H1 (cell line): ENCODE results near the gene RBM38.

Experiments
- ASH2L ChIP-seq: fragments of 200-600, 300-600 bp; sonication (generic); IDR thresholded peaks from one replicate; pipeline ENCODE4 v1.7.1; 2017; ENCODE audit warnings: low read length
- ATF3 ChIP-seq: IDR thresholded peaks from 2 replicates; pipeline ENCODE4 v1.6.1; 2011; ENCODE audit warnings: low read depth, mild to moderate bottlenecking, low read length; ENCODE audit not compliant: insufficient read depth
- CTCF ChIP-seq, 3 experiments: IDR thresholded peaks; 1 replicate in 2 of 3; 2 replicates in 1 of 3; pipeline versions ENCODE4 v1.5.1 to v1.6.1; 2011; ENCODE audit warnings: low read length in 3 of 3, mild to moderate bottlenecking in 3 of 3, inconsistent platforms in 2 of 3, low read depth in 1 of 3, moderate library complexity in 1 of 3; ENCODE audit not compliant: insufficient read depth in 1 of 3; ENCODE audit errors: control extremely low read depth in 1 of 3
- EP300 ChIP-seq, 2 experiments: IDR thresholded peaks; 1 replicate in 1 of 2; 2 replicates in 1 of 2; pipeline ENCODE4 v1.6.1; 2011 to 2012; ENCODE audit warnings: low read depth in 2 of 2, low read length in 2 of 2, mild to moderate bottlenecking in 2 of 2, borderline replicate concordance in 1 of 2, inconsistent platforms in 1 of 2, moderate library complexity in 1 of 2
- EZH2 ChIP-seq: fragments of 200-600 bp; sonication (generic); IDR thresholded peaks from 2 replicates; pipeline ENCODE4 v1.7.1; 2012; ENCODE audit warnings: low read depth, mild to moderate bottlenecking, moderate library complexity, low read length, inconsistent platforms; ENCODE audit not compliant: severe bottlenecking
- GABPA ChIP-seq: IDR thresholded peaks from 2 replicates; pipeline ENCODE4 v1.6.1; 2011; ENCODE audit warnings: mild to moderate bottlenecking, low read length, moderate library complexity, borderline replicate concordance; ENCODE audit not compliant: insufficient read depth
- HDAC2 ChIP-seq, 2 experiments: fragments of 300-600 bp in 1 of 2; sonication (generic) in 1 of 2; IDR thresholded peaks; 2 replicates each; pipeline ENCODE4 v1.6.1; 2011 to 2012; ENCODE audit warnings: low read depth in 2 of 2, low read length in 2 of 2, mild to moderate bottlenecking in 2 of 2, moderate library complexity in 2 of 2, borderline replicate concordance in 1 of 2, inconsistent platforms in 1 of 2
- MAFK ChIP-seq: IDR thresholded peaks from 2 replicates; pipeline ENCODE4 v1.6.1; 2012; ENCODE audit warnings: low read depth, mild to moderate bottlenecking, improper control_type of control experiment, low read length
- POLR2A ChIP-seq, 2 experiments: IDR thresholded peaks; 1 replicate in 1 of 2; 2 replicates in 1 of 2; pipeline ENCODE4 v1.6.1; 2011; ENCODE audit warnings: low read depth in 2 of 2, low read length in 2 of 2, mild to moderate bottlenecking in 2 of 2; ENCODE audit errors: control extremely low read depth in 1 of 2
- POLR2AphosphoS5 ChIP-seq: IDR thresholded peaks from 2 replicates; pipeline ENCODE4 v1.6.1; 2011; ENCODE audit warnings: low read depth, low read length
- SIN3A ChIP-seq, 2 experiments: IDR thresholded peaks in 1 of 2; conservative IDR thresholded peaks in 1 of 2; 2 replicates each; pipeline ENCODE4 v1.6.1; 2011 to 2012; ENCODE audit warnings: low read length in 2 of 2, improper control_type of control experiment in 1 of 2, low read depth in 1 of 2, mild to moderate bottlenecking in 1 of 2
- SP1 ChIP-seq: IDR thresholded peaks from 2 replicates; pipeline ENCODE4 v1.6.1; 2011; ENCODE audit warnings: low read depth, low read length
- SP4 ChIP-seq: IDR thresholded peaks from 2 replicates; pipeline ENCODE4 v1.6.1; 2012; ENCODE audit warnings: low read length, inconsistent platforms
- TEAD4 ChIP-seq: IDR thresholded peaks from 2 replicates; pipeline ENCODE4 v1.6.1; 2012; ENCODE audit warnings: low read depth, low read length, inconsistent platforms, mixed read lengths

GRCh38 chr20:57411406-57412283 is 20.4 kb downstream of the RBM38 start:
- TF ChIP-seq EZH2 (no peak), POLR2AphosphoS5 (no peak), MAFK (no peak), CTCF (IDR thresholded peaks at IDR 0.05; ENCODE audit: control extremely low read depth in 1 of 3, insufficient read depth in 1 of 3, low read depth in 1 of 3, low read length in 3 of 3) (no peak), SP1 (no peak), GABPA (no peak), POLR2A (IDR thresholded peaks at IDR 0.05; ENCODE audit: control extremely low read depth in 1 of 2, low read depth in 2 of 2, low read length in 2 of 2) (no peak), EP300 (IDR thresholded peaks at IDR 0.05; ENCODE audit: borderline replicate concordance in 1 of 2, low read depth in 2 of 2, low read length in 2 of 2) (no peak), HDAC2 (IDR thresholded peaks at IDR 0.05; ENCODE audit: borderline replicate concordance in 1 of 2, low read depth in 2 of 2, low read length in 2 of 2) (no peak), ATF3 (no peak), SIN3A (conservative IDR thresholded peaks at IDR 0.05 in 1 of 2, IDR thresholded peaks at IDR 0.05 in 1 of 2; ENCODE audit: low read depth in 1 of 2, low read length in 2 of 2) (no peak), ASH2L (no peak), SP4 (no peak), TEAD4 (no peak)
